Nephron (organoid): ENCODE data around the gene B4GALT6.
"Not testable (repeated sequence)": the region's sequence is repeated elsewhere in the genome, so short reads cannot be mapped to it uniquely, and the experiment has no call there.

ENCODE experiments used
- H3K27ac Mint-ChIP-seq, 3 experiments: 2 replicates each; pipeline ENCODE4 v1.8.0; 2020; ENCODE audit warnings: mixed read lengths in 3 of 3, mild to moderate bottlenecking in 2 of 3, moderate library complexity in 1 of 3
- H3K27me3 Mint-ChIP-seq: 2 replicates; pipeline ENCODE4 v1.8.0; 2021; ENCODE audit warnings: low read depth, mild to moderate bottlenecking, moderate library complexity, mixed read lengths
- H3K36me3 Mint-ChIP-seq: 2 replicates; pipeline ENCODE4 v1.8.0; 2020; ENCODE audit warnings: low read depth, mixed read lengths
- H3K4me1 Mint-ChIP-seq: 2 replicates; pipeline ENCODE4 v1.8.0; 2020; ENCODE audit warnings: mixed read lengths
- H3K4me3 Mint-ChIP-seq, 3 experiments: 2 replicates each; pipeline ENCODE4 v1.8.0; 2020; ENCODE audit warnings: mild to moderate bottlenecking in 3 of 3, mixed read lengths in 3 of 3, moderate library complexity in 2 of 3
- H3K9me3 Mint-ChIP-seq: 2 replicates; pipeline ENCODE4 v1.8.0; 2020; ENCODE audit warnings: mixed read lengths
- TF ChIP-seq, protein P1 (sequence below), 3 experiments: fragments of 200-600 bp; sonication (generic); IDR thresholded peaks; one replicate each; pipeline ENCODE4 v1.5.0; 2021; ENCODE audit warnings: antibody characterized with exemption in 3 of 3; ENCODE audit not compliant: unreplicated experiment in 3 of 3

The B4GALT6 gene, protein sequence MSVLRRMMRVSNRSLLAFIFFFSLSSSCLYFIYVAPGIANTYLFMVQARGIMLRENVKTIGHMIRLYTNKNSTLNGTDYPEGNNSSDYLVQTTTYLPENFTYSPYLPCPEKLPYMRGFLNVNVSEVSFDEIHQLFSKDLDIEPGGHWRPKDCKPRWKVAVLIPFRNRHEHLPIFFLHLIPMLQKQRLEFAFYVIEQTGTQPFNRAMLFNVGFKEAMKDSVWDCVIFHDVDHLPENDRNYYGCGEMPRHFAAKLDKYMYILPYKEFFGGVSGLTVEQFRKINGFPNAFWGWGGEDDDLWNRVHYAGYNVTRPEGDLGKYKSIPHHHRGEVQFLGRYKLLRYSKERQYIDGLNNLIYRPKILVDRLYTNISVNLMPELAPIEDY

DNA sequence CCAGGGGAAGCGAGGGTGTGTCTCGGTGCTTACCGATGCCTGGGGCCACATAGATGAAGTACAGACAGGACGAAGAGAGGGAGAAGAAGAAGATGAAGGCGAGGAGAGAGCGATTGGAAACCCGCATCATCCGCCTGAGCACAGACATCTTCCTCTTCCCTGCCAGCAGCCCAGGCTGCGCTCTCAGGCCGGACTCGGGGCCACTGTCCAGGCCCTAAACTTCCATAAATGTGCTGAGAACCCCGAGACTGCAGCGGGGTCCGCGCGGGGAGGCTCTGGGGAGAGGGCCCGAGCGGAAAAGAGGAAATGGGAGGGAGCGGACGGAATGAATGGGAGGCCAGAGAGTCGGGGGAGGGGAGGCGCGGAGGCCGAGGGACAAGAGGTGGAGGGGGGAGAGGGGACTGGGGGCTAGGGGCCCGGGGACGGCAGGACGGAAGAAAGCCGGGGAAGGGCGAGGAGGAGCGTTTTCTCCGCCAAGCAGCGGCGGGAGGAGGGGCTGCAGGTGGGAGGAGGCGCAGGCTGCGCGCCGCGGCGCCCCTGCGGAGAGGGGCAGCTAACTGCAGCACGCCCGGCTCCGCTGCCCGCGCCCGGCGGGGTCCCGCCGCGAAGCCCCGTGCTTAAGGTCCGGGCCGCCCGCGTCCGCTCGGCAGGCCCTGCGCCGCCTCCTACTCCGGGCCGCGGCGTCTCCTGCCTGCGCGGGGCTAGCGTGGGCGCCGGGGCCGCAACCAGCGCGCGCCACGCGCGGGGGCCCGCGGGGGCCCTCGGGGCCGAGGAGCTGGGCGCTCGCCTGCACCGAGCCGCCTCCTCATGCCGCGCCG lies at the start of gene B4GALT6:
Gene B4GALT6, minus strand, starts transcription at position 303 of the 818 bp plus-strand sequence. Its CDS starts 155 bp downstream, at position 148.
- Mint-ChIP-seq H3K4me3 (peak within 1 kb of the TSS; percentile 99 to 100 (median 100)), H3K36me3 (no peaks in the 10 kb centered on the region), H3K9me3 (no peaks in the 10 kb centered on the region), H3K27ac (peak within 1 kb of the TSS; percentile 81 to 97 (median 93)), H3K4me1 (peaks cover 15% of the 10 kb centered on the region), H3K27me3 (peaks cover 4% of the 10 kb centered on the region)
- TF ChIP-seq, protein P1, sequence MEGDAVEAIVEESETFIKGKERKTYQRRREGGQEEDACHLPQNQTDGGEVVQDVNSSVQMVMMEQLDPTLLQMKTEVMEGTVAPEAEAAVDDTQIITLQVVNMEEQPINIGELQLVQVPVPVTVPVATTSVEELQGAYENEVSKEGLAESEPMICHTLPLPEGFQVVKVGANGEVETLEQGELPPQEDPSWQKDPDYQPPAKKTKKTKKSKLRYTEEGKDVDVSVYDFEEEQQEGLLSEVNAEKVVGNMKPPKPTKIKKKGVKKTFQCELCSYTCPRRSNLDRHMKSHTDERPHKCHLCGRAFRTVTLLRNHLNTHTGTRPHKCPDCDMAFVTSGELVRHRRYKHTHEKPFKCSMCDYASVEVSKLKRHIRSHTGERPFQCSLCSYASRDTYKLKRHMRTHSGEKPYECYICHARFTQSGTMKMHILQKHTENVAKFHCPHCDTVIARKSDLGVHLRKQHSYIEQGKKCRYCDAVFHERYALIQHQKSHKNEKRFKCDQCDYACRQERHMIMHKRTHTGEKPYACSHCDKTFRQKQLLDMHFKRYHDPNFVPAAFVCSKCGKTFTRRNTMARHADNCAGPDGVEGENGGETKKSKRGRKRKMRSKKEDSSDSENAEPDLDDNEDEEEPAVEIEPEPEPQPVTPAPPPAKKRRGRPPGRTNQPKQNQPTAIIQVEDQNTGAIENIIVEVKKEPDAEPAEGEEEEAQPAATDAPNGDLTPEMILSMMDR (IDR thresholded peaks at IDR 0.05; ENCODE audit: unreplicated experiment in 3 of 3) = no peak

DNA sequence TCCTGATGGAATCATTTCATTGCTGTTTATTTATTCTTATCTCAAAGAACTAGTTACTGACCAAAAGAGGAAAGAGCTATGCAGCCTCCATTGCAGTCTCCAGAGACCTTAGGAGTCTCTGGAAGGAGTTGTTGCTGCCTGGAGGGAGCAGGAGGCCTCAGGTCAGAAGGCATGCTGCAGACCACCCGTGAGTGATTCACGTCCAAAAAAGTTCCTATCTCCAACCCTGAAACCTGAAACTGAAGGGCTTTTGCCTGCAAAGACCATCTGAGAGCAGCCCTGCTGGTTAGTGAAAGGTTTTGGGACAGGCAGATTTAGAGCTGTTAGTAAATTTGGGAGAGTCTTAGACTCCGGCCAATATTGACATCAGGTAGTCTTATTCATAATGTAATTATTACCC lies 47.2 kb upstream of the B4GALT6 start:
- no peak overlapping the region for H3K4me3 Mint-ChIP-seq
- H3K4me1 Mint-ChIP-seq = peaks cover 14% of the 10 kb centered on the region
- H3K36me3 Mint-ChIP-seq = no peaks in the 10 kb centered on the region
- TF ChIP-seq, protein P1 (IDR thresholded peaks at IDR 0.05; ENCODE audit: unreplicated experiment in 3 of 3) = no peak
- peaks cover 4% of the 10 kb centered on the region for H3K27me3 Mint-ChIP-seq
- peak overlapping the region; percentile 3 to 54 (median 4) for H3K27ac Mint-ChIP-seq
- H3K9me3 Mint-ChIP-seq = peaks cover 10% of the 10 kb centered on the region

DNA sequence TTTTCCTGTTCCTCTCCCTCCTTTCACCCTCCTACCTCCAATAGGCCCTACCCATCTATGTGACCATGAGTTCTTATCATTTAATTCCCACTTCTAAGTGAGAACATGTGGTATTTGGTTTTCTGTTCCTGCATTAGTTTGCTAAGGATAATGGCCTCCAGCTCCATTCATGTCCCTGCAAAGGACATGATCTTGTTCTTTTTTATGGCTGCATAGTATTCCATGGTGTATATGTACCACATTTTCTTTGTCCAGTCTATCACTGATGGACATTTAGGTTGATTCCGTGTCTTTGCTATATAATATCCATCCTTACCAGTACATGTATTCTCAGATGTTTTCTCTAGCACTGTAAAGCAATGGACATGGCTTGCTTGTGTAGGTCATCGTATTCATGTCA lies 44.8 kb upstream of the B4GALT6 start:
- H3K9me3 Mint-ChIP-seq, H3K27me3 Mint-ChIP-seq, H3K27ac Mint-ChIP-seq, H3K4me3 Mint-ChIP-seq, H3K36me3 Mint-ChIP-seq: not testable (repeated sequence)
- H3K4me1 Mint-ChIP-seq = peaks cover 19% of the 10 kb centered on the region

DNA sequence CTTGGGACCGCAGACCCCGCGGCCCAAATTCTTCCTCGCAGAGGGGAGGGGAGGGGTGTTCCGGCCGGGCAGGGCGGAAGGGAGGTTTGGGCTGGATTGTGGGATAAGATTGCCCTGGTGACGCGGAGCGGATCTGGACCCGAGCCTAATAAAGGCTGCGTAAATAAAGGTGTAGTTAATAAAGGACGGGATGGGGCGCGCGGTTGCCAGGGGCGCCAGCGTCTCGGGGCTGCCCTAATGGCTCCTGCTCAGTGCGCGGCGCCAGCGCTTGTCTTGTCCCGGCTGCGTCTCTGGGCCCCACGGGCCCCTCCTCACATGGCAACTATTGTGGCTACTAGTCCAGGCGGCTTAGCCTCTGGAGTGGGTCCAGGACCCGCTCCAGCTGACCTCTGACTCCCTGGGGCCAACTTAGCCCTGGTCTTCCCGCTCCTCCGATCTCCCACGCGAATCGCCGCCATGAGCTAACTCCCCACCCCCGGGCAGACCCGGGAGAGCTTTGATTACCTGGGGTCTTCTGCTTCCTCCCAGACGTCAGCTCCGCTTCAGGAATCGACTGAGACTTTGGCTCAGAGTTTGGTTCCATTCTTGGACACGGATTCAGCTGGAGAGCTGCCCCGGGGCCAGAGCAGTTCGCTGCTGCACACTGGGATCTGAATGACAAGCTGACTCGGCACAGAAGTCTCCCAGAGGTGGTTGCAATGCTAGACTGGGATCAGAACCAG lies 39.8 kb upstream of the B4GALT6 start:
- H3K9me3 Mint-ChIP-seq = peaks cover 6% of the 10 kb centered on the region
- peaks cover 12% of the 10 kb centered on the region for H3K27me3 Mint-ChIP-seq
- no peak overlapping the region for H3K4me3 Mint-ChIP-seq
- TF ChIP-seq, protein P1 (IDR thresholded peaks at IDR 0.05; ENCODE audit: unreplicated experiment in 3 of 3) = no peak
- H3K4me1 Mint-ChIP-seq = peaks cover 15% of the 10 kb centered on the region
- H3K27ac Mint-ChIP-seq = no peak overlapping the region
- H3K36me3 Mint-ChIP-seq = no peaks in the 10 kb centered on the region

DNA sequence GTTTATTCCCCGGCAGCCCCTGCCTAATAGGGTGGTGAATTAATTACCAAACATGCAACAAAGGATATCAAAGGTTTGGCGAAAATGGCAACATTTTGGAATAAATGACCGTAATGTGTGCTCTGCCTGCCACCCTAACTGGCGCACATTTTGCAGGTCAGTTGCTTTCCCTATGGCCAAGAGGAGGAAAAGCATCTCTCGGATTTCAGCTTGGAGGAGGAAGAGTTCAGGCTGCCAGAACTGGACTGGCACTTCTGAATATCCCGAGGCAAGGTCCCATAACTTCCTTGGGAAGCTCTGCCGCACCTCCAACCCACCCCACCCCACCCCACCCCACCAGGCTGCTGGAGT lies 39.2 kb upstream of the B4GALT6 start:
- peaks cover 10% of the 10 kb centered on the region for H3K9me3 Mint-ChIP-seq
- H3K36me3 Mint-ChIP-seq = no peaks in the 10 kb centered on the region
- TF ChIP-seq, protein P1 (IDR thresholded peaks at IDR 0.05; ENCODE audit: unreplicated experiment in 3 of 3) = no peak
- no peak overlapping the region for H3K27ac Mint-ChIP-seq
- no peak overlapping the region for H3K4me3 Mint-ChIP-seq
- peaks cover 15% of the 10 kb centered on the region for H3K4me1 Mint-ChIP-seq
- H3K27me3 Mint-ChIP-seq = peaks cover 12% of the 10 kb centered on the region

DNA sequence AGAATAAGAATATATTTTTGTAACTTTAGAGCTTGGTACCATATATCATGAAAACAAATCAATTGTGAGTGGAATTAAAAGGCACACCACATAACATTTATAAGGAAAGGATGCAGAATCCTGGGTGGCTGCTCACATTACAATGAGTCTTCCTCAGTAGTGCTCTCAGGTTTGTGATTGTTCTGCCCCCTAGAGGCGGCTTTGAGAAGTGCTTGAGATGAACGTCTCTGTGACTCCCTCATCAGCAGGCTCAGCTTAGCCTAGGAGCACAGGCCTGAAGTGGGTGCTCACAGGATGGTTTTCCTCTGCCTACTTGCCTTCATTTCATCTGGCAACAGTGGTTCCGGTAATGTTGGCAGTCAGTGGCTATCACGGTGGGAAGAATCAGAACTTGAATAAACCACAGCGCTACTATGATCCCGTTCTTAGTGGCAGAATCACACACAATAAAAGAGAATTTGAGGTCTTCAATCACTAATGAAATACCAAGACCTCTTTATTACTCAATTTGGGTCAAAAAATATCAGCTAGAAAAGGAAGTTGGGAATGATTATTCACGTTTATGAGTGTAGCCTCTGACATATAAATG lies 38.1 kb upstream of the B4GALT6 start:
- peaks cover 10% of the 10 kb centered on the region for H3K9me3 Mint-ChIP-seq
- peaks cover 12% of the 10 kb centered on the region for H3K27me3 Mint-ChIP-seq
- H3K4me3 Mint-ChIP-seq = no peak overlapping the region
- no peaks in the 10 kb centered on the region for H3K36me3 Mint-ChIP-seq
- peaks cover 15% of the 10 kb centered on the region for H3K4me1 Mint-ChIP-seq
- H3K27ac Mint-ChIP-seq = no peak overlapping the region
- TF ChIP-seq, protein P1 (IDR thresholded peaks at IDR 0.05; ENCODE audit: unreplicated experiment in 3 of 3) = peak; percentile 76 to 86 (median 83)
